ENCODE measurements around the gene ZCCHC14. TPM values are rescaled to one million over a fixed set of nuclear protein-coding genes. Genes with fewer than 3 reads are reported as not detected.

Gene ZCCHC14
- total RNA-seq, 2 donors from 2014 or later, result 18.9 to 54.4 TPM

DNA sequence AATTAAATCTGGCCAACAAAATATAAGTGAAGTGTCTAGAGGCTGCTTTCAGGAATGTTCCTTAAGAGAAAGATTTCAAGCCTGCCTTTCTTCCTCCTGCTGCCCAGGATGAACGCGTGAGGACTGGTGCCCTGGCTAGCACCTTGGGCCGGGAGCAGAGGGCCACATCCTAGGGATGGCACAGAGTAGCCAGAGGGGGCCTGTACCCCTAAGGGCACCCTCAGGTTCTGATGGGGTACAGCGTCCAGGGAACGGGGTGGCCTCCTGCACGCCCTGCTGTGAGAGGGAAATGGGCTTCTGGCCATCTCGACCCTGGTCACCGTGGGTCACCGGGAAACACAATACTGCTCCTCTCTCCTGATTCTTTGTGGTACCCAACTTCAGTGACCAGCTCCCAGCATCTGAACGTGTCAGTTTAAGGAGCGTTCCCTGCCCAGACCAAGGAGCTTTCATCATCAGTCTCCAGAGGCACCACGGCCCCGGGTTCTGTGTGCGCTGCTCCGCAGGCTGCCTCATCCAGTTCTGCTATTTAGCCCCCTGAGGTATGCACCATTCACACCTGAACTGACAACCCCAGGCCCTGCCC, 60.4 kb downstream of the ZCCHC14 start:
- no peak for DNase-seq
- intact Hi-C loops (cut with DNase I), result no loop called here
- no peak overlapping the region for H3K27ac ChIP-seq
- no peaks in the 10 kb centered on the region for H3K27me3 ChIP-seq
- H3K36me3 ChIP-seq (replicated peaks in 1 of 2; ENCODE audit: insufficient read depth in 1 of 2, low read depth in 2 of 2), result peaks cover 0 to 2% of the 10 kb centered on the region in 2 donors
- no peak for ATAC-seq
- no peaks in the 10 kb centered on the region for H3K9me3 ChIP-seq
- no peaks in the 10 kb centered on the region for H3K4me1 ChIP-seq
- 90 to 94% methylated on average over 12 to 15 of the region's 15 CpGs for WGBS, 2 donors
- no peak overlapping the region for H3K4me3 ChIP-seq
- no peak for TF ChIP-seq POLR2A (IDR thresholded peaks at IDR 0.05)
- TF ChIP-seq CTCF (IDR thresholded peaks at IDR 0.05), result no peak

GRCh38 chr16:87431926-87432325, 60.9 kb downstream of the ZCCHC14 start:
- intact Hi-C loops (cut with DNase I), result no loop called here
- no peak for ATAC-seq

GRCh38 chr16:87426423-87427215, 66.2 kb downstream of the ZCCHC14 start:
- 90 to 91% methylated on average over 18 of the region's 18 CpGs for WGBS, 2 donors
- DNase-seq (no peak), ATAC-seq (no peak)
- no peak for TF ChIP-seq POLR2A (IDR thresholded peaks at IDR 0.05)
- TF ChIP-seq CTCF (IDR thresholded peaks at IDR 0.05), result no peak
- no peaks in the 10 kb centered on the region for H3K9me3 ChIP-seq
- no peaks in the 10 kb centered on the region for H3K4me1 ChIP-seq
- H3K36me3 ChIP-seq (replicated peaks in 1 of 2; ENCODE audit: insufficient read depth in 1 of 2, low read depth in 2 of 2), result peaks cover 7 to 8% of the 10 kb centered on the region in 2 donors
- H3K27ac ChIP-seq, result no peak overlapping the region
- intact Hi-C loops (cut with DNase I), result no loop called here
- no peak overlapping the region for H3K4me3 ChIP-seq
- H3K27me3 ChIP-seq, result no peaks in the 10 kb centered on the region

More at GRCh38 chr16:87431926-87432325, 60.9 kb downstream of the ZCCHC14 start:
- H3K36me3 ChIP-seq (replicated peaks in 1 of 2; ENCODE audit: insufficient read depth in 1 of 2, low read depth in 2 of 2), result peaks cover 0 to 2% of the 10 kb centered on the region in 2 donors
- WGBS, 2 donors, result 57 to 74% methylated on average over 5 to 7 of the region's 7 CpGs
- TF ChIP-seq POLR2A (IDR thresholded peaks at IDR 0.05), result no peak
- no peak for TF ChIP-seq CTCF (IDR thresholded peaks at IDR 0.05)
- peak in 1 of 4 donors; percentile 26 for DNase-seq
- H3K27ac ChIP-seq, result no peak overlapping the region
- no peak overlapping the region for H3K4me3 ChIP-seq
- H3K4me1 ChIP-seq, result no peaks in the 10 kb centered on the region
- H3K27me3 ChIP-seq, result no peaks in the 10 kb centered on the region
- H3K9me3 ChIP-seq, result no peaks in the 10 kb centered on the region

DNA sequence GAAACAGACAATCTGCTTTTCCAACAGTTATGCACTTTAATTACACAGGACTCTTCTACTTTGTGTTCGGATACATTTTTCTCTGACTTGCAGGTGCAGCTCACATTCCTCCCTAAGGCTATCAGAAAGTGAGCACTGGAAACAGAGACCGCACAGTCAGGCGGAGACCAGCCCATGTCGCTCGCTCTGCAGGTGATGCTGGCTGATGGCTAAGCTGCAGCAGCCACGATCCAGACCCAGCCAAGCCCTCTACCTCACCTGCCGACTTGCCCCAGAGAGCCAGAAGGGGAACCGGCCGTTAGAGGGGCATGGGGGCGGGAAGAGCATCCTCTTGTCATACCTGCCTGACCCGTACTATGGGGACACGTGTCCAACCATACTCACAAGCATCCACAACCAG, 66.9 kb downstream of the ZCCHC14 start:
- no peak for DNase-seq
- ATAC-seq, result no peak
- TF ChIP-seq CTCF (IDR thresholded peaks at IDR 0.05), result no peak
- no peak for TF ChIP-seq POLR2A (IDR thresholded peaks at IDR 0.05)
- H3K9me3 ChIP-seq, result no peaks in the 10 kb centered on the region
- H3K27ac ChIP-seq, result no peak overlapping the region
- WGBS, 2 donors, result 91 to 95% methylated on average over 12 of the region's 12 CpGs
- H3K4me1 ChIP-seq, result no peaks in the 10 kb centered on the region
- H3K36me3 ChIP-seq (replicated peaks in 1 of 2; ENCODE audit: insufficient read depth in 1 of 2, low read depth in 2 of 2), result peaks cover 5 to 8% of the 10 kb centered on the region in 2 donors
- H3K27me3 ChIP-seq, result no peaks in the 10 kb centered on the region
- intact Hi-C loops (cut with DNase I), result no loop called here
- no peak overlapping the region for H3K4me3 ChIP-seq
